ENCODE results near the gene TAS2R50.

TAS2R50 gene

DNA sequence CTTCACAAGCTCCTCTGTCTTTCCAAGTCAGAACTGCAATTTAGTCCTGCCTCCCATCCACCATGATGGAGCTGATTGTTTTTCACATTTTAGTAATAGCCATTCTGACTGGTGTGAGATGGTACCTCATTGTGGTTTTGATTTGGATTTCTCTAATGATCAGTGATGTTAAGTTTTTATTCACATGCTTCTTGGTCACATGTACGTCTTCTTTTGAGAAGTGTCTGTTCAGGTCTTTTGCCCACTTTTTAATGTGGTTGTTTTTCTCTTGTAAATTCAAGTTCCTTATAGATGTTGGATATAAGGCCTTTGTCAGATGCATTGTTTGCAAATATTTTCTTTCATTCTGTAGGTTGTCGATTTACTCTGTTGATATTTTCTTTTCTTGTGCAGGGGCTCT lies 43.5 kb downstream of the TAS2R50 start:
- DNase-seq = no peak

DNA sequence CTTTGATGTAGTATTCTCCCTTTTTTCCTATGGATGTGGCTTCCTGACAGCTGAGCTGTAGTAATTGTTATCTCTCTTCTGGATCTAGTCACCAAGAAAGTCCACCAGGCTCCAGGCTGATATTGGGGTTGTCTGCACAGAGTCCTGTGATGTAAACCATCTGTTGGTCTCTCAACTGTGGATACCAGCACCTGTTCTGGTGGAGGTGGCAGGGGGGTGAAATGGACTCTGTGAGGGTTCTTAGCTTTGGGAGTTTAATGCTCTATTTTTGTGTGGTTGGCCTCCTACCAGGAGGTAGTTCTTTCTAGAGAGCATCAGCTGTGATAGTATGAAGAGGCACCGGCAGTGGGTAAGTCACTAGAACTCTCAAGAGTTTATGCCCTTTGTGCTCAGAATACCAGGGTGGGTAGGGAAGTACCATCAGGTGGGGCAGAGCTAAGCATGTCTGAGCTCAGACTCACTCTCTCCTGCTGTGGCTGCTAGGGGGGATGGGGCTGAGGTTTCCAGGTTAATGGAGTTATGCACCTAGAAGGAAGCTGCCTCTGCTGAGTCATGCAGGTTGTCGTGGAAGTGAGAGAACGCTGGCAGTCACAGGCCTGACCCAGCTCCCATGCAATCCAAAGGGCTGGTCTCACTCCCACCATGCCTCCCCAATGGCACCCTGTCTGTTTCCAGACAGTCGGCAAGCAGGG lies 44.6 kb downstream of the TAS2R50 start:
- DNase-seq = no peak

- no peak for DNase-seq
Measured at GRCh38 chr12:10941369-10941768, 45.3 kb downstream of the TAS2R50 start.

GRCh38 chr12:10940389-10940788 lies 46.3 kb downstream of the TAS2R50 start:
- no peak for DNase-seq

GRCh38 chr12:10939163-10939562 lies 47.5 kb downstream of the TAS2R50 start, which contains the start of gene TAS2R14:
Gene TAS2R14 (minus strand): TSS chr12:10939263. CDS start chr12:10939207, 56 bp downstream.
- DNase-seq = no peak

DNA sequence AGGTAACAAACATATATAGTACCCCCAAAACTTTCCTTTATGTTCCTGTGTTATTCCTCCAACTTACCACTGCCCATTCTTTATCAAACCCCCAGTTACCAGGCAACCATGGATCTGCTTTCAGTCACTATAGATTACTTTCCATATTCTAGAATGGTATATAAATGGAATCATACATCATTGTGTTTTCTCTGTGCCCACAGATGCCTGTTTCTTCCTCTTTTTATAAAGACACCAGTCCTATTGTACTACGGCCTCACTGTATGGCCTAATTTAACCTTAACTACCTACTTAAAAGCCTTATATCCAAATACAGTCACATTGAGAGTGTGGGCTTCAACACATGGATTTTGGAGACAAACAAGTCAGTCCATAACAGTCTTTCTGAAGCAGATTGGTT lies 50.2 kb downstream of the TAS2R50 start:
- no peak for DNase-seq

Data from NCI-H2029 (cell line).